Activated CD8-positive, alpha-beta memory T cell treated with anti-CD3 and anti-CD28 coated beads for 24 hours (primary cell): ENCODE results near the gene ALB.
"Not testable (repeated sequence)": the region's sequence is repeated elsewhere in the genome, so short reads cannot be mapped to it uniquely, and the experiment has no call there.

Experiments used
- DNase-seq: peaks from one replicate; pipeline ENCODE4 v3.0.0-alpha.2; 2020

ALB gene

DNA sequence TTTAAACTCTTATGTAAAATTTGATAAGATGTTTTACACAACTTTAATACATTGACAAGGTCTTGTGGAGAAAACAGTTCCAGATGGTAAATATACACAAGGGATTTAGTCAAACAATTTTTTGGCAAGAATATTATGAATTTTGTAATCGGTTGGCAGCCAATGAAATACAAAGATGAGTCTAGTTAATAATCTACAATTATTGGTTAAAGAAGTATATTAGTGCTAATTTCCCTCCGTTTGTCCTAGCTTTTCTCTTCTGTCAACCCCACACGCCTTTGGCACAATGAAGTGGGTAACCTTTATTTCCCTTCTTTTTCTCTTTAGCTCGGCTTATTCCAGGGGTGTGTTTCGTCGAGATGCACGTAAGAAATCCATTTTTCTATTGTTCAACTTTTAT, at the start of gene ALB:
Gene ALB (plus strand): TSS at position 246 of the 400 bp plus-strand sequence. CDS start 41 bp downstream, at position 287.
- no peak for DNase-seq

DNA sequence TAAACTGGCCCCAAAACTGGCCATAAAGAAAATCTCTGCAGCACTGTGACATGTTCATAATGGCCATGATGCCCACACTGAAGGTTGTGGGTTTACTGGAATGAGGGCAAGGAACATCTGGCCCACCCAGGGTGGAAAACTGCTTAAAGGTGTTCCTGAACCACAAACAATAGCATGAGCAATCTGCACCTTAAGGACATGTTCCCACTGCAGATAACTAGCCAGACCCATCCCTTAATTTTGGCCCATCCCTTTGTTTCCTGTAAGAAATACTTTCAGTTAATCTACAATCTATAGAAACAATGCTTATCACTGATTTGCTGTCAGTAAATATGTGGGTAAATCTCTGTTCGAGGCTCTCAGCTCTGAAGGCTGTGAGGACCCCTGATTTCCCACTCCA, 46.9 kb upstream of the ALB start:
- not testable (repeated sequence) for DNase-seq

DNA sequence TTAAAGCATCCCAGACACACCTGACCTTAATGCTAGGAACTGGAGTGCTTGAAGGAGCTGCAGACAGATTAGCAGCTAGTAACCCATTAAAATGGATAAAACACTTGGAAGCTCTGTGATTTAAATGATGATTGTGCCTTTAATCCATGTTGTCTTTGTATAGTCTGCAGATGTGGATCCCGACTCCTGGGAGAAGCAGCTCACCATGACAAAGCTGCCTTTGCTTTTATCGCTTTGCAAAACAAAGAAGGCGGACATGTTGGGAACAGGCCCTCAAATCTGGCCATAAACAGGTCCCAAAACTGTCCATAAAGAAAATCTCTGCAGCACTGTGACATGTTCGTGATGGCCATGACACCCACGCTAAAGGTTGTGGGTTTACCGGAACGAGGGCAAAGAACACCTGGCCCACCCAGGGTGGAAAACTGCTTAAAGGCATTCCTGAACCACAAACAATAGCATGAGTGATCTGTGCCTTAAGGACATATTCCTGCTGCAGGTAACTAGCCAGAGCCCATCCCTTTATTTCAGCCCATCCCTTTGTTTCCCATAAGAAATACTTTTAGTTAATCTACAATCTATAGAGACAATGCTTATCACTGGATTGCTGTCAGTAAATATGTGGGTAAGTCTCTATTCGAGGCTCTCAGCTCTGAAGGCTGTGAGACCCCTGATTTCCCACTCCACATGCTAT, 34.4 kb upstream of the ALB start:
- not testable (repeated sequence) for DNase-seq

DNA sequence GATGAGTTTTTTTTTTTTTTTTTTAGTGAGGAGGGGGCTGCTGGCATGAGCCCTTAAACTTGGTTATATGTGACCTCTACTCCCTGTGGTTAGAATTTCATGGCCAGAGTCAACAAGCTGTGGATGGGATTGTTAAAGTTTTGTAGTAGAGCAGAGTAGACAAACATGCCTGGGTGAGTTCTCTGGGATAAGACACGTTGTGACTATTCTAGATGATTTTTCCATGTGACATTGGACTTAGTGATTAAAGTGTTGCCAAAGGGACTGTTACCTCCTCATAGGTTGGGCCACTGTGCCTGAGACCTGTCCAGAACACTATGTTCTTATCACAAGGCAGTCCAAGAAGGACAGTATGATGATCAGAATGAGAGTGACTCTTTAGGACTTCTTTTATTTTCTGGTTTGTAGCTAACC, 28.8 kb upstream of the ALB start:
- no peak for DNase-seq

DNA sequence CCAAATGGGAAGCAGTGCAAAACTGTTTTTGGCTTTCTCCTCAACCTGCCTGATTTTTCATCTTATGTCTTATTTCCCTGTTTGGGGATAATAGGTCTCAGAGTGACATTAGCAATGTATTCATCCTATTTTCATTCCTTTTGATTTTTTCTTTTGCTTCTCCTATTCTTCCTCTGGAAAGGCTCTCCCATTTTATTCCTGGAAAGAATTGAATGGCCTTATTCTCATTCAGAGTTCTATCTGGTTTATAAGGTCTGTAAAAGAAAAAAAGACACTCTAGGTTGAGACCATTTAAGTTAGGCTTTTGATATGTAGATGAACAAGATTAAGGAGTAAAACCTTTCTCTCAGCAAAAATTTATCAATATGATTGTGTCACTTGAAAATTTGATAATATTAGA, 27.8 kb upstream of the ALB start:
- no peak for DNase-seq

DNA sequence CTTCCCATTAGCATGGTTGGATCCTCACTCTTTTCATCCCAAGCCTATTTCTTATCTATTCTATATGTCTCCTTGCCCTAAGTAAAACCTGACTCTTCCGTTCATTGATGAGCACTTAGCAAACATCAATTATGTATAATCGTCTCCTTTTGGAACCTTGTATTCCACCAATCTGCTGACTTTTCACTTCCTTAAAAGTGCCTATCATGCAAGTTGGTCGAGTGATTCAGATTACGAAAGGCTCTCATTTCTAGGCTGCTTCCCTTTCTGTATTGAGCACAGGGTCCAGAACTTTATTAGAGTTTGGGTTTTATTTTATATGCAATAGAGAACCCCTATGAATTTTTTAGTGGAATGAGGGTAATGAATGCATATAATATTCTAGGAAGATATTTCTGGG, 27.1 kb upstream of the ALB start:
- no peak for DNase-seq

DNA sequence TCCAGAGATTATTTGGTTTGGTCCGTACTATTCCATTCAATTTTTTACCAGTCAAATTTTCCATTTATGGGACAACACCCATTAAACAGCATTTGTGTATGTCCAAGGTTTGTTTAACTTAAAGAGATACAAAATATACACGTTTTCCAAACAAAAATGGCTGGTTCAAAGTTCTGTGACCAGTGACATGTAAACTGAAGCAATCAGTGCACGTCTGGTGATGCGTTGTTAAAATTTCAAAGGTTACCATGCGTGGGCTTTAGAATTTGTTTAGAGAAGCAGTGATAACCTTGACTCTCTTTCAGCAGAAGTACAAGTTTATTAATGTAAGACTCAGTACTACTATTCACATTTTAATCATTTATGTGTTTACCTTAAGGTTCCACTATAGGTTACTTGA, 25.2 kb upstream of the ALB start:
- DNase-seq, result no peak

DNA sequence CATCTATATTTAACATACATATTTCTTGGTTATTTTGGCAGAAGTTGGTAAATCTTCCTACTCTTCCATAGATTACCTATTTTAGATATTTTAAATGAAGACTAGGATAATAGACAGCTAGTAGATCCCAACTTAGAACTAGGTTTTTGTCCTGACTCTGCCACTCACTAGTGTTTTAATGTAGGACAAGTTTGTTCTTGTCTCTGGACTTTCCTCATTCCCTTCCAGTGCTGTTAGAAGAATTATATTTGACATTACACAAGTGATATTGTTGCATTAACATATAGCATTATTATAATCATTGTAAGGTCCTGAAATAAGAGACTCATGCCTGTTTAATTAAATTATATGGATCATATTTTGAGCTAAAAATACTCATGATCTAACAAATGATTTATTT, 24.1 kb upstream of the ALB start:
- DNase-seq, result no peak

DNA sequence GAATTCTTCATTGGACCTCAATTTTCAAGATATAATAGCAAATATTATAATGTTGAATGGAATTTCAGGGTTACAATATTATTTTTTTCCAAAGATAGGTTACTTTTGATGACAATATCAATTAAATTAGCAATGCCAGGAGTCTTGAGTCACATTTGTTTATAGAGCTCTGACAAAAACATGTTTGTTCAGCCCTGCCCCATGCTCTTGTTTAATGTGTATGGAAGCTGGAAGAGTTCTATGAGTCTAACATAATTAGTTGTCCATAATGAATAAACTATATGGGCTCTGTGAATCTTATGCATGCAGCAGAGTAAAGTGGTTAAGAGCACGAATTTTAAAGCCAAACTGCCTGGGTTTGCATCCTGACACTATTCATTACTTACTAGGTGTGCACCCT, 22.9 kb upstream of the ALB start:
- DNase-seq, result no peak

DNA sequence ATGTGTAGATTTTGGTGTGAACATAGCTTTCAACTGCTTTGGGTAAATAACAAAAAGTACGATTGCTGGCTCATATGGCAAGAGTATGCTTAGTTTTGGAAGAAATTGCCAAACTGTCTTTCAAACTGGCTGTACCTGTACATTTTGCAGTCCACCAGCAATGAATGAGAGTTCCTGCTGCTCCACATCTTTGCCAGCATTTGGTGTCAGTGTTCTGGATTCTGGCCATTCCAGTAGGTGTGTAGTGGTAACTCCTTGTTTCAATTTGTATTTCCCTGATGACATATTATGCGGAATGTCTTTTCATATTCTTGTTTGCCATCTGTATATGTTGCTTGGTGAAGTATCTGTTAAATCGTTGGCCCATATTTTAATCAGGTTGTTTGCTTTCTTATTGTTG, 20.6 kb upstream of the ALB start:
- no peak for DNase-seq

DNA sequence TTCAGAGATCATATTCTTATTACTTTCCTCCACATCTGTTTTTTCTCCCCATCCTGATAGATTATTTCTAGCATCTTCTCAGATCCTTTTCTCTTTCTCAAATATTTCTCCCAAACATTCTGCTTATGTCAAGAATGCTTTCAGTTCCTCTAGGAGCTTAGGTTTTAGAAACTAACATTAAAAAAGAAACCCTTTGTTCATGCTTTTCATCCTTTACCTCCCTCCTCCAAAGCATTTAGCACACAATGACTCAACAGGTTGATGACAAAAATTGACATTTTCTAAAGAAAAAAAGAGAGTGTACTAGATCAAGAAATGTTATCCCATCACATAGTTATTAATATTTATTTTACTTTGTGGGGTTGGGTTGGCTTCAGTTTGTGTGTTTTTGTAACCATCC, 16.5 kb upstream of the ALB start:
- DNase-seq, result no peak

DNA sequence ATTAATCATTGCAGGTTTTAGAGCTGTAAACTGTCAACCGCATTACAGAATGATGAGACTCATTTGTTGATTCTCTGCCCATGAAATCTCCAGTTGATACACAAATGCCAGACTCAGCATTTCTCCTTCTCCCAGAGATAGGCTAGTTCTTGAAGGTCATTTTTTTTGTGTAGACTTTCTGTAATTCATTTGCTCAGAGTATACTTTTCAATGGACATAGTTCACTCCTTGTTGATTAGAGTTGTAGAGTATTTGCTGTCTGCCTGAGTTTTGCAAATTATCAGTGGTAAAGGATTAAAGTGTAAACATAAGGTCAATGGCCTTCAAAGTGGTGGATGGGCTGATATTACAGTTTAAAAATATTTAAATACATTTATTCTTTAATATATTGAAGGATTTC, 15.2 kb upstream of the ALB start:
- DNase-seq, result no peak

DNA sequence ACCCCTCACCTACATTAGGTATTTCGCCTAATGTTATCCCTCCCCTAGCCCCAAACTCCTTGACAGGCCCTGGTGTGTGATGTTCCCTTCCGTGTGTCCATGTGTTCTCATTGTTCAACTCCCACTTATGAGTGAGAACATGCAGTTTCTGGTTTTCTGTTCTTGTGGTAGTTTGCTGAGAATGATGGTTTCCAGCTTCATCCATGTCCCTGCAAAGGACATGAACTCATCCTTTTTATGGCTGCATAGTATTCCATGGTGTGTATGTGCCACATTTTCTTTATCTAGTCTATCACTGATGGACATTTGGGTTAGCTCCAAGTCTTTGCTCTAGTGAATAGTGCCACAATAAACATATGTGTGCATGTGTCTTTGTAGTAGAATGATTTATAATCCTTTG, 14.4 kb upstream of the ALB start:
- DNase-seq, result not testable (repeated sequence)

DNA sequence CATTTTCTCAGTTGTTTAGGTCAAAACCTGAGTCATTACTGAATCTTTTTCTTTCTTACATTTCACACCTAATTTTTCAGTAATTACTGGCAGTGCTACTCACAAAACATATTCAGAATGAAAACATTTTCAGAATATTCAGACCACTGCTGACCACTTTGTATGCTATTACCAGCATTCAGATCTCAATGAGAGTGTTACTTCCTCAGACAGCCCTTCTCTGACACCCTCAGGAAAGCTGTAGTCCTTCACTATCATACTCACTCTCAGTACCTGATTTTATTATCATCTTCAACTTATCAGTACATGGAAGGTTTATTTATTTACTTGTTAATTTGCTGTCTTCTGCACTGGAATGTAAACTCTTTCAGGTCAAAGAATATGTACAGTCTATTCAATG, 12.3 kb upstream of the ALB start:
- DNase-seq, result no peak

DNA sequence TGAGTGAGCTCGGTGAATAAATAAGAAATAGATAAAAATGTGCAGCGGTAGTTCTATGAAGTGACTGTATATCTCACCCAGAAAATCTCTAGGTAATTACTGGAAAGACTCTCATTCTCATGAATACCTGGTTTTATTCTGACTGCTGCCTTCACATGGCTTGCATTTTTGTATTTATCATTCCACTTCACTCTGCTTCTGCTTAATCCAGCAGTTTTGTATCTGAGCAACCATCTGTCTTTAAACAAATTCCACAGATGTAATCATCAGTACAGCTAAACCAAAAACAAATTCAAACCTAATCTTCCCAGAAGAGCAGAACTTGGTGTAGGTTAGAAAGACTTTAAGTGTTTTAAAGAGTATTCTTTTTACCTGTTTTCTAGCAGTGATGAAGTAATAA, 11.2 kb upstream of the ALB start:
- no peak for DNase-seq

DNA sequence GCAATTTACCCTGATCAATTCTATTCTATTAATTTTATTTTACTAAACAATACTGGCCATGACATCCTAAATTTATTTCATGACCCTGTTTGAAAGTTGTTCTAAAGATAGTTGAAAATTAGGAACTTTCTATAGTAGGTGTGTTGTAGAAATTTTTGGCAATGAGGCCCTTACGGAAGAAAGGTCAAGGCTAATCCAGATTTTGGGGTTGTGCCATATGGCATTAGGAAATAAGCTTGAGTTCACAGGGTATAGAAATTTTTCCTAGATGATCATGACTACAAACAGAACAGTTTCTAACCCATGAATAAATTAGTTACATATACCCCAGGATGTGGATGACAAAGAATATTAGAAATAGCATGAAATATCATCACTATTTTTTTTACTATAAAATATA, 7.8 kb upstream of the ALB start:
- DNase-seq, result no peak

DNA sequence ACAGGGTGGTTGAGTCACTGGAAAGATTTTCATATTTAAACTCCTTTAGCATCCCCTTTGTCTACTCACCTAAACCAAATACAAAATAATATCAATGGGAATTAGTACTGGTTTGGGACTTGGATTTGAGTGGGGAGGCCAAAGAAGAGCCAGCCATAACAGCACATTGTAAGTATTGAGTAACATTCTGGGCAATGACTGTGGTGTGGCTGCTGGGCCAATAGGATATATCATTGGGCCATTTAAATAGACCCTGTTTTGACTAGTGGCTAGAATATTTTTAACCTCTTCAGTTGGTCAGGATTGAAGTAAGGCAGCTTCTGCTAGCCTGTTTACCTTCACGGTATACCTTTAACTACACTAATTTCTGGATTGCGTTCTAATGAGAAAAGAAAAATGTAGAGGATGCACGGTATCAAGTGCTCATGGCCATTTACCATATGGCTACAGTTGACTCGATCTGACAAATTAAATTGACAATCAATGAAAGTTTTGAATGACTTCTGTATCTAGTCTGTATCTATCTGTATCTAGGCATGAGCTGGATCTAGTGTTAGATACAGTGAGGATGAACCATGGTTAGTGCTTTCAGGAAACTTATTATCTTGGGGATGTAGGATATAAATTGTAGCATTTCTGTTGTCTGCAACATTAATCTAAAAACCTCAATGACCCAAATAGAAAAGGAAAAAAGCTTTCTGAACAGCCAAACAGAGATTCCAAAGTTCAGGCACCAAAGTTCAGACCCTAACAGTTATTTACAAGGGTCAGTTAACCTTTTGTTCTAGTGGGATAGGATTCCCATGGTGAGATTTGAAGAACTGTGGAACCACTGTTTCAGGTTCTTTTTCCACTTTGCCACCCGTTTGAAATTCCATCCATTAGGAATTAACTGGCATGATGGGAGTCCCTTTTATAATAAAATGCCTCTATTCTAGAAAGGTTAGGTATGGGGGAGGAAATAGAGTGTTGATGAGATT, 6.8 kb upstream of the ALB start:
- DNase-seq, result no peak

DNA sequence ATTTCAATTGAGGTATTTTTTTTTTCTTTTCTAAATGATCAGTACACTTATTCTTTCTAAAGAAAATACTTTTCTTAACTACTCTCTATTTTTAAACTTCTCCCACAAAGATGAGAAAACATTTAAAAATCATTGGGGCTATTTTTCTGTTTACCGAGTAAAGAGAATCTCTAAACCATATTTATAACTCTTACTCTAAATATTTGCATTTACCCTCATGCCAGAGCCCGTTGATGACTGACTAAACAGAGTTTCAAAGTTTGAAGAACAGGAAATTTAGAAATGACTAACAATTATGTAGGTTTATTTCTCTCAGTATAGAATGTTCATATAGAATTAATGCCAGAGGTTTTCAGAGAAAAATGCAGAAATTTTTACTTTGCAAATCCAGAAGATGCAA, 2.7 kb upstream of the ALB start:
- no peak for DNase-seq

DNA sequence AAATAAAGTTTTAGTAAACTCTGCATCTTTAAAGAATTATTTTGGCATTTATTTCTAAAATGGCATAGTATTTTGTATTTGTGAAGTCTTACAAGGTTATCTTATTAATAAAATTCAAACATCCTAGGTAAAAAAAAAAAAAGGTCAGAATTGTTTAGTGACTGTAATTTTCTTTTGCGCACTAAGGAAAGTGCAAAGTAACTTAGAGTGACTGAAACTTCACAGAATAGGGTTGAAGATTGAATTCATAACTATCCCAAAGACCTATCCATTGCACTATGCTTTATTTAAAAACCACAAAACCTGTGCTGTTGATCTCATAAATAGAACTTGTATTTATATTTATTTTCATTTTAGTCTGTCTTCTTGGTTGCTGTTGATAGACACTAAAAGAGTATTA, 370 bp downstream of the ALB start:
- no peak for DNase-seq

DNA sequence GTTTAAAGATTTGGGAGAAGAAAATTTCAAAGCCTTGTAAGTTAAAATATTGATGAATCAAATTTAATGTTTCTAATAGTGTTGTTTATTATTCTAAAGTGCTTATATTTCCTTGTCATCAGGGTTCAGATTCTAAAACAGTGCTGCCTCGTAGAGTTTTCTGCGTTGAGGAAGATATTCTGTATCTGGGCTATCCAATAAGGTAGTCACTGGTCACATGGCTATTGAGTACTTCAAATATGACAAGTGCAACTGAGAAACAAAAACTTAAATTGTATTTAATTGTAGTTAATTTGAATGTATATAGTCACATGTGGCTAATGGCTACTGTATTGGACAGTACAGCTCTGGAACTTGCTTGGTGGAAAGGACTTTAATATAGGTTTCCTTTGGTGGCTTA, 1.1 kb downstream of the ALB start:
- DNase-seq, result no peak

DNA sequence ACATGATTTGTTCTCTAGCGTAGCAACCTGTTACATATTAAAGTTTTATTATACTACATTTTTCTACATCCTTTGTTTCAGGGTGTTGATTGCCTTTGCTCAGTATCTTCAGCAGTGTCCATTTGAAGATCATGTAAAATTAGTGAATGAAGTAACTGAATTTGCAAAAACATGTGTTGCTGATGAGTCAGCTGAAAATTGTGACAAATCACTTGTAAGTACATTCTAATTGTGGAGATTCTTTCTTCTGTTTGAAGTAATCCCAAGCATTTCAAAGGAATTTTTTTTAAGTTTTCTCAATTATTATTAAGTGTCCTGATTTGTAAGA, 2.4 kb downstream of the ALB start:
- no peak for DNase-seq

DNA sequence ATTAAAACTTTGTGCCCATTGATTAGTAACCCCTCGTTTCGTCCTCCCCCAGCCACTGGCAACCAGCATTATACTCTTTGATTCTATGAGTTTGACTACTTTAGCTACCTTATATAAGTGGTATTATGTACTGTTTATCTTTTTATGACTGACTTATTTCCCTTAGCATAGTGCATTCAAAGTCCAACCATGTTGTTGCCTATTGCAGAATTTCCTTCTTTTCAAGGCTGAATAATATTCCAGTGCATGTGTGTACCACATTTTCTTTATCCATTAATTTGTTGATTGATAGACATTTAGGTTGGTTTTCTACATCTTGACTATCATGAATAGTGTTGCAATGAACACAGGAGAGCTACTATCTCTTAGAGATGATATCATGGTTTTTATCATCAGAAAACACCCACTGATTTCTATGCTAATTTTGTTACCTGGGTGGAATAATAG, 3.2 kb downstream of the ALB start:
- DNase-seq, result no peak

DNA sequence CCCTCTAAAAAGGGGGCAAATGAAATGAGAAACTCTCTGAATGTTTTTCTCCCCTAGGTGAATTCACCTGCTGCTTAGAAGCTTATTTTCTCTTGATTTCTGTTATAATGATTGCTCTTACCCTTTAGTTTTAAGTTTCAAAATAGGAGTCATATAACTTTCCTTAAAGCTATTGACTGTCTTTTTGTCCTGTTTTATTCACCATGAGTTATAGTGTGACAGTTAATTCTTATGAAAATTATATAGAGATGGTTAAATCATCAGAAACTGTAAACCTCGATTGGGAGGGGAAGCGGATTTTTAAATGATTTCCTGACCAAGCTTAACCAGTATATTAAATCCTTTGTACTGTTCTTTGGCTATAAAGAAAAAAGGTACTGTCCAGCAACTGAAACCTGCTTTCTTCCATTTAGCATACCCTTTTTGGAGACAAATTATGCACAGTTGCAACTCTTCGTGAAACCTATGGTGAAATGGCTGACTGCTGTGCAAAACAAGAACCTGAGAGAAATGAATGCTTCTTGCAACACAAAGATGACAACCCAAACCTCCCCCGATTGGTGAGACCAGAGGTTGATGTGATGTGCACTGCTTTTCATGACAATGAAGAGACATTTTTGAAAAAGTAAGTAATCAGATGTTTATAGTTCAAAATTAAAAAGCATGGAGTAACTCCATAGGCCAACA, 4.2 kb downstream of the ALB start:
- no peak for DNase-seq
